Pancreas (tissue), 10 donors: ENCODE results near the gene DTL. TPM values are rescaled to one million over a fixed set of nuclear protein-coding genes. Genes with fewer than 3 reads are reported as not detected.

Source experiments
- ATAC-seq, 4 donors: fragments of 200-7000 bp; cut with Tn5 transposase; one replicate each; pipeline versions ENCODE4 v1.8.0 to v1.9.1; 2020; ENCODE audit warnings: mild to moderate bottlenecking in 4 of 4, moderate library complexity in 4 of 4
- DNase-seq, 6 donors: peaks; one replicate each; pipeline ENCODE4 v3.0.0-alpha.2; 2020
- FAIRE-seq: peaks from 2 replicates; lab custom pipeline; 2012; peaks lifted over from hg19 to GRCh38; lab: Jason Lieb, UNC
- H3K27ac ChIP-seq, 4 donors: fragments of 200-600 bp; sonication (generic); 1 replicate in 3 of 4; 2 replicates in 1 of 4; pipeline versions ENCODE4 v1.5.0 to v1.8.0; 2020
- H3K27me3 ChIP-seq, 4 donors: fragments of 200-600 bp; one replicate each; pipeline ENCODE4 v1.8.0; 2021
- H3K36me3 ChIP-seq, 3 donors: fragments of 200-600 bp; sonication (generic) in 1 of 3; one replicate each; pipeline versions ENCODE4 v1.5.0 to v1.8.0; 2020 to 2021
- H3K4me1 ChIP-seq, 3 donors: fragments of 200-600 bp; one replicate each; pipeline ENCODE4 v1.8.0; 2021
- H3K4me3 ChIP-seq, 4 donors: fragments of 200-600 bp; sonication (generic) in 2 of 4; one replicate each; pipeline versions ENCODE4 v1.5.0 to v1.8.0; 2020 to 2021
- H3K9me3 ChIP-seq, 4 donors: fragments of 200-600 bp; one replicate each; pipeline ENCODE4 v1.8.0; 2021
- CTCF ChIP-seq, 4 donors: fragments of 200-600 bp; sonication (generic) in 3 of 4; IDR thresholded peaks; one replicate each; pipeline versions ENCODE4 v1.5.0 to v1.8.0; 2021; ENCODE audit warnings: antibody characterized with exemption in 4 of 4
- WGBS, 2 donors: extraction: QIAGEN DNeasy Blood & Tissue Kit; methylation state at CpG; one replicate each; pipeline ENCODE4 v1.1.7; 2013; 5-methylcytosine and 5-hydroxymethylcytosine counted together
- intact Hi-C, 3 donors: fragments of 100-400 bp; cut with DNase I; formaldehyde crosslinking; loops; one replicate each; pipeline versions ENCODE4 v1.11.1 to v1.14.2; 2022
- polyA plus RNA-seq, 2 donors: library from polyadenylated mRNA; stranded (reverse); fragments of 200-250 nt; gene quantifications; one replicate each; pipeline ENCODE4 v1.2.3, GENCODE V29; 2013
- total RNA-seq, 6 donors: library from RNA; stranded (reverse); fragmentation: NEBNext Ultra II Directional in 4 of 6; extraction: Animal tissue kit (Norgen Biotek cat#: 25700) in 4 of 6; gene quantifications; one replicate each; pipeline versions ENCODE4 v1.2.1 to v1.2.4, GENCODE V29; 2021 to 2023
- donor health status: healthy with polysubstance abuse.
- donor health status: DM: no; HTN: no; CAD: no; lungs with moderate emphysema.
- donor health status: DM: no; HTN: no; CAD: no.
- donor health status: control.
- donor health status: control.
- donor health status: Bipolar disorder and iron deficiency.
- donor health status: DM: yes; HTN: yes; CAD: no.
- donor health status: DM: no; HTN: no; CAD: no.
- donor health status: DM: no; HTN: no; CAD: no.
- donor health status: DM: yes; HTN: yes; CAD: no.

DTL gene
- total and polyA plus RNA-seq, 8 donors: 0.05 to 1.1 (median 0.49) TPM

GRCh38 chr1:212118872-212119260 lies 83.3 kb downstream of the DTL start:
- FAIRE-seq (no peak), ATAC-seq (no peak), DNase-seq (no peak)
- Histone ChIP-seq H3K36me3 (no peaks in the 10 kb centered on the region), H3K4me1 (no peaks in the 10 kb centered on the region), H3K27ac (no peak overlapping the region), H3K9me3 (no peaks in the 10 kb centered on the region), H3K27me3 (no peaks in the 10 kb centered on the region), H3K4me3 (no peak overlapping the region)
- intact Hi-C loops: no loop called here
- 86 to 89% methylated on average over 2 of the region's 2 CpGs for WGBS, 2 donors
- no peak for TF ChIP-seq CTCF (IDR thresholded peaks at IDR 0.05)

GRCh38 chr1:212119397-212119837 lies 83.9 kb downstream of the DTL start:
- Histone ChIP-seq H3K27me3 (no peaks in the 10 kb centered on the region), H3K27ac (no peak overlapping the region), H3K4me3 (no peak overlapping the region), H3K4me1 (no peaks in the 10 kb centered on the region), H3K36me3 (no peaks in the 10 kb centered on the region), H3K9me3 (no peaks in the 10 kb centered on the region)
- 84 to 89% methylated on average over 5 of the region's 5 CpGs for WGBS, 2 donors
- DNase-seq (no peak), ATAC-seq (no peak), FAIRE-seq (no peak)
- intact Hi-C loops: no loop called here
- no peak for TF ChIP-seq CTCF (IDR thresholded peaks at IDR 0.05)

- no peak for DNase-seq
- no peaks in the 10 kb centered on the region for H3K9me3 ChIP-seq
- H3K27me3 ChIP-seq: no peaks in the 10 kb centered on the region
- FAIRE-seq: no peak
- no peak for ATAC-seq
- TF ChIP-seq CTCF (IDR thresholded peaks at IDR 0.05): no peak
- no peaks in the 10 kb centered on the region for H3K4me1 ChIP-seq
- no peak overlapping the region for H3K4me3 ChIP-seq
- H3K36me3 ChIP-seq: no peaks in the 10 kb centered on the region
- intact Hi-C loops: no loop called here
- H3K27ac ChIP-seq: no peak overlapping the region
- WGBS, 2 donors: 97 to 100% methylated on average over 3 of the region's 3 CpGs
These were observed 84.3 kb downstream of the DTL start for GRCh38 chr1:212119863-212120262.

GRCh38 chr1:212121779-212122178 lies 86.2 kb downstream of the DTL start:
- intact Hi-C loops: no loop called here
- no peaks in the 10 kb centered on the region for H3K36me3 ChIP-seq
- FAIRE-seq: no peak
- H3K9me3 ChIP-seq: no peaks in the 10 kb centered on the region
- H3K27me3 ChIP-seq: no peaks in the 10 kb centered on the region
- no peaks in the 10 kb centered on the region for H3K4me1 ChIP-seq
- ATAC-seq: peak in 3 of 4 donors; percentile 25 to 30 (median 28)
- H3K4me3 ChIP-seq: no peak overlapping the region
- WGBS, 2 donors: 31 to 59% methylated on average over 2 of the region's 2 CpGs
- no peak for DNase-seq
- TF ChIP-seq CTCF (IDR thresholded peaks at IDR 0.05): no peak
- no peak overlapping the region for H3K27ac ChIP-seq

- DNase-seq: peak in 1 of 6 donors; percentile 11
- no peak for TF ChIP-seq CTCF (IDR thresholded peaks at IDR 0.05)
- no peaks in the 10 kb centered on the region for H3K4me1 ChIP-seq
- no peaks in the 10 kb centered on the region for H3K36me3 ChIP-seq
- 74% methylated on average over 11 of the region's 11 CpGs for WGBS, 2 donors
- FAIRE-seq: no peak
- intact Hi-C loops: no loop called here
- H3K27ac ChIP-seq: no peak overlapping the region
- no peak overlapping the region for H3K4me3 ChIP-seq
- ATAC-seq: peak in 3 of 4 donors; percentile 39 to 61 (median 46)
- no peaks in the 10 kb centered on the region for H3K27me3 ChIP-seq
- no peaks in the 10 kb centered on the region for H3K9me3 ChIP-seq
These were observed 89.4 kb downstream of the DTL start for GRCh38 chr1:212124690-212125582.
